ENCODE measurements around the gene PLA2G4C. TPM values are rescaled to one million over a fixed set of nuclear protein-coding genes. Genes with fewer than 3 reads are reported as not detected.

Gene PLA2G4C
- total RNA-seq, 1 donor, result 4.3 TPM

GRCh38 chr19:48152551-48152950 lies 41.9 kb upstream of the PLA2G4C start:
- peak overlapping the region; percentile 75 for H3K27ac ChIP-seq (ENCODE audit: low read depth, low read length)
- no peaks in the 10 kb centered on the region for H3K27me3 ChIP-seq (ENCODE audit: insufficient read depth, low read length)
- H2AFZ ChIP-seq (ENCODE audit: low read length), result no peak overlapping the region
- no peaks in the 10 kb centered on the region for H4K20me1 ChIP-seq (ENCODE audit: insufficient read depth, low read length)
- DNase-seq (ENCODE audit: insufficient read length, low spot score, missing footprints), result no peak
- H3K4me3 ChIP-seq (ENCODE audit: insufficient read depth, low read length), result no peak overlapping the region
- no peaks in the 10 kb centered on the region for H3K36me3 ChIP-seq (ENCODE audit: insufficient read depth, low read length)
- H3K79me2 ChIP-seq (ENCODE audit: insufficient read depth, low read length), result no peaks in the 10 kb centered on the region
- H3K9me3 ChIP-seq (ENCODE audit: low read depth, low read length), result no peaks in the 10 kb centered on the region
- peak; percentile 82 for TF ChIP-seq CTCF (IDR thresholded peaks at IDR 0.05; ENCODE audit: extremely low read depth, low read depth, low read length)
- H3K4me2 ChIP-seq (ENCODE audit: insufficient read depth, low read length), result no peak overlapping the region
- H3K4me1 ChIP-seq (ENCODE audit: insufficient read depth, low read length), result no peaks in the 10 kb centered on the region

DNA sequence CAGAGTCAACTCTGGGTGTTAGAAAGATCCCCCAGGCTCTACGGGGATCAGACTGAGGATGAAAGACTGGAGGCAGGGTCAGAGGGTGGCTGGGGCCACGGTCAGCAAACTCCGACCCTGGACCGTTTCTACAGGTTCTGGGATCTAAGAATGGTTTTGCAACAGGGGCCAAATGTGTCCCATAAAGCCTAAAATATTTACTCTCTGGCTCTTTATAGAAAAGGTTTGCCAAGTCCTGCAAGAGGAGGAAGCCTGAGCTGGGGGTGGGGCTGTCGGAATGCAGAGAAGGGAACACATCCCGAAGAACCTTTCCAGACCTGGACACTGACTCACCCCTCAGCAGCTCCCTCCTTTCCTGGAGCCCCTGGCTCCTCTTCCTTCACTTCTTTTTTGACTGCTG lies 38.8 kb upstream of the PLA2G4C start:
- H2AFZ ChIP-seq (ENCODE audit: low read length), result no peak overlapping the region
- no peak overlapping the region for H3K4me2 ChIP-seq (ENCODE audit: insufficient read depth, low read length)
- no peaks in the 10 kb centered on the region for H3K9me3 ChIP-seq (ENCODE audit: low read depth, low read length)
- no peak for TF ChIP-seq CTCF (IDR thresholded peaks at IDR 0.05; ENCODE audit: extremely low read depth, low read depth, low read length)
- no peaks in the 10 kb centered on the region for H3K4me1 ChIP-seq (ENCODE audit: insufficient read depth, low read length)
- no peaks in the 10 kb centered on the region for H3K36me3 ChIP-seq (ENCODE audit: insufficient read depth, low read length)
- DNase-seq (ENCODE audit: insufficient read length, low spot score, missing footprints), result no peak
- H3K4me3 ChIP-seq (ENCODE audit: insufficient read depth, low read length), result no peak overlapping the region
- no peaks in the 10 kb centered on the region for H4K20me1 ChIP-seq (ENCODE audit: insufficient read depth, low read length)
- H3K27me3 ChIP-seq (ENCODE audit: insufficient read depth, low read length), result no peaks in the 10 kb centered on the region
- no peak overlapping the region for H3K27ac ChIP-seq (ENCODE audit: low read depth, low read length)
- H3K79me2 ChIP-seq (ENCODE audit: insufficient read depth, low read length), result no peaks in the 10 kb centered on the region

- Histone ChIP-seq H3K79me2 (ENCODE audit: insufficient read depth, low read length) (no peaks in the 10 kb centered on the region), H3K4me3 (ENCODE audit: insufficient read depth, low read length) (no peak overlapping the region), H3K36me3 (ENCODE audit: insufficient read depth, low read length) (no peaks in the 10 kb centered on the region), H3K4me2 (ENCODE audit: insufficient read depth, low read length) (no peak overlapping the region), H4K20me1 (ENCODE audit: insufficient read depth, low read length) (no peaks in the 10 kb centered on the region), H2AFZ (ENCODE audit: low read length) (no peak overlapping the region), H3K27ac (ENCODE audit: low read depth, low read length) (no peak overlapping the region), H3K4me1 (ENCODE audit: insufficient read depth, low read length) (no peaks in the 10 kb centered on the region), H3K27me3 (ENCODE audit: insufficient read depth, low read length) (no peaks in the 10 kb centered on the region), H3K9me3 (ENCODE audit: low read depth, low read length) (no peaks in the 10 kb centered on the region)
- TF ChIP-seq CTCF (IDR thresholded peaks at IDR 0.05; ENCODE audit: extremely low read depth, low read depth, low read length), result no peak
- no peak for DNase-seq (ENCODE audit: insufficient read length, low spot score, missing footprints)
These were observed 38.0 kb upstream of the PLA2G4C start for GRCh38 chr19:48148576-48148975.

DNA sequence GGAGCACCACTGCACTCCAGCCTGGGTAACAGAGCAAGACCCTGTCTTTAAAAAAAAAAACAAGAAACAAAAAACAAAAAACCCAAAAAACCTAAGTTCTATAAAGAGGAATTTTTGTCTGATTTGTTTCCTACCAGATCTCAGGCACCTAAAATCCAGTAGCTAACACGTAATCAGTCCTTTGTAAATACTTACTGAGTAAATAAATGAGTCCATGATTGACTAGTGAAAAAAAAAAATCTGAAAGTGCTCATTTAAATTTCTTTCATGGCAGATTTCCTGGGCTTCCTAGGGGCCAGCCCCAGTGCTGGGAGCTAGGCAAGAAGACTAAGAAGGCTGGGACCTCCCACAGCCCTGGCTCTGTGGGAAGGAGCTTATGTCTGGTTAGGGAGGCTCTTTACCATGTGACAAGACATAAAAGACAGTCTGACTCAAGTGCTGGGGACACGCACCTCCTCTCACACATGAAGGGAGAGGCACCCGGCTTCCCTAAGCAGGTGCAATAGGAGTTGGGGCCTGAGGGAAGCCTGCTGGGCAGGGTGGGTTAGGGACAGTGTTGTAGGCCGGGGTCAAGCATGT lies 37.1 kb upstream of the PLA2G4C start:
- H3K79me2 ChIP-seq (ENCODE audit: insufficient read depth, low read length), result no peaks in the 10 kb centered on the region
- H4K20me1 ChIP-seq (ENCODE audit: insufficient read depth, low read length), result no peaks in the 10 kb centered on the region
- no peaks in the 10 kb centered on the region for H3K4me1 ChIP-seq (ENCODE audit: insufficient read depth, low read length)
- no peak overlapping the region for H3K4me3 ChIP-seq (ENCODE audit: insufficient read depth, low read length)
- no peak for TF ChIP-seq CTCF (IDR thresholded peaks at IDR 0.05; ENCODE audit: extremely low read depth, low read depth, low read length)
- no peak overlapping the region for H3K27ac ChIP-seq (ENCODE audit: low read depth, low read length)
- H3K27me3 ChIP-seq (ENCODE audit: insufficient read depth, low read length), result no peaks in the 10 kb centered on the region
- no peak overlapping the region for H2AFZ ChIP-seq (ENCODE audit: low read length)
- H3K36me3 ChIP-seq (ENCODE audit: insufficient read depth, low read length), result no peaks in the 10 kb centered on the region
- no peak overlapping the region for H3K4me2 ChIP-seq (ENCODE audit: insufficient read depth, low read length)
- no peak for DNase-seq (ENCODE audit: insufficient read length, low spot score, missing footprints)
- H3K9me3 ChIP-seq (ENCODE audit: low read depth, low read length), result no peaks in the 10 kb centered on the region

Measured in osteoblast (primary cell).